Endothelial cell of umbilical vein (primary cell): ENCODE results near the gene TECPR2. TPM values are rescaled to one million over a fixed set of nuclear protein-coding genes. Genes with fewer than 3 reads are reported as not detected.

Experiments used
- BruUV-seq: library from RNA; stranded (reverse); fragments of 400-500 nt; replicated peaks from 2 replicates; lab custom pipeline; 2021; lab: Mats Ljungman, UMichigan
- CTCF ChIA-PET: fragments of 300-600, 350-600 bp; sonication (Branson Sonifier 250); formaldehyde crosslinking; loops from one replicate; lab custom pipeline; 2021; ENCODE audit warnings: antibody characterized with exemption, inconsistent platforms; lab: Charles Lee
- POLR2A ChIA-PET: fragments of 300-600, 350-600 bp; sonication (Branson Sonifier 250); formaldehyde crosslinking; loops from one replicate; lab custom pipeline; 2021; ENCODE audit warnings: antibody characterized with exemption, inconsistent platforms; lab: Charles Lee
- DNase-seq: peaks from one replicate; pipeline ENCODE4 v3.0.0-alpha.2; 2011; ENCODE audit warnings: low read depth, low spot score
- FAIRE-seq: peaks from 2 replicates; lab custom pipeline; 2011; peaks lifted over from hg19 to GRCh38; lab: Jason Lieb, UNC
- H2AFZ ChIP-seq: 2 replicates; pipeline ENCODE4 v1.6.0; 2012; ENCODE audit warnings: low read depth, low read length, control low read depth, inconsistent platforms
- H3K27ac ChIP-seq: 2 replicates; pipeline ENCODE4 v1.5.1; 2011; ENCODE audit warnings: low read depth, mild to moderate bottlenecking, control low read depth, low read length, moderate library complexity; ENCODE audit not compliant: insufficient read depth
- H3K27me3 ChIP-seq, 2 experiments: 2 replicates each; pipeline versions ENCODE4 v1.6.0 to v1.6.1; 2011; ENCODE audit warnings: low read length in 2 of 2, mixed read lengths in 1 of 2; ENCODE audit not compliant: control insufficient read depth in 2 of 2, insufficient read depth in 2 of 2
- H3K36me3 ChIP-seq, 2 experiments: 2 replicates in 1 of 2; 3 replicates in 1 of 2; pipeline ENCODE4 v1.5.1; 2011; ENCODE audit warnings: low read length in 2 of 2, mild to moderate bottlenecking in 1 of 2, moderate library complexity in 1 of 2; ENCODE audit not compliant: control insufficient read depth in 2 of 2, insufficient read depth in 2 of 2; ENCODE audit errors: extremely low read depth in 1 of 2
- H3K4me1 ChIP-seq: 3 replicates; pipeline ENCODE4 v1.5.1; 2011; ENCODE audit warnings: mild to moderate bottlenecking, low read length; ENCODE audit not compliant: control insufficient read depth, insufficient read depth; ENCODE audit errors: extremely low read depth
- H3K4me2 ChIP-seq: 2 replicates; pipeline ENCODE4 v1.6.1; 2011; ENCODE audit warnings: low read length, control low read depth, mixed read lengths; ENCODE audit not compliant: insufficient read depth
- H3K4me3 ChIP-seq, 3 experiments: fragments of 200-600 bp in 1 of 3; sonication (generic), shearing (Covaris generic) in 1 of 3; replicated peaks in 1 of 3; 2 replicates each; pipeline ENCODE4 v1.5.1; 2011 to 2016; ENCODE audit warnings: control low read depth in 3 of 3, low read length in 3 of 3, mild to moderate bottlenecking in 2 of 3, inconsistent platforms in 1 of 3, low read depth in 1 of 3, moderate library complexity in 1 of 3; ENCODE audit not compliant: insufficient read depth in 1 of 3
- H3K79me2 ChIP-seq: 2 replicates; pipeline ENCODE4 v1.6.0; 2012; ENCODE audit warnings: low read length, inconsistent platforms; ENCODE audit not compliant: control insufficient read depth, insufficient read depth
- H3K9ac ChIP-seq: replicated peaks from 2 replicates; pipeline ENCODE3; 2011; ENCODE audit warnings: low read length, control low read depth; ENCODE audit not compliant: insufficient read depth; ENCODE audit errors: extremely low read depth
- H3K9me1 ChIP-seq: replicated peaks from 3 replicates; pipeline ENCODE4 v1.6.0; 2011; ENCODE audit warnings: mild to moderate bottlenecking, low read length; ENCODE audit not compliant: control insufficient read depth, insufficient read depth; ENCODE audit errors: extremely low read depth
- H3K9me3 ChIP-seq: replicated peaks from 2 replicates; pipeline ENCODE4 v1.5.1; 2012; ENCODE audit warnings: low read length, inconsistent platforms; ENCODE audit not compliant: control insufficient read depth, insufficient read depth
- H4K20me1 ChIP-seq: replicated peaks from 2 replicates; pipeline ENCODE3; 2011; ENCODE audit warnings: mild to moderate bottlenecking, low read length; ENCODE audit not compliant: control insufficient read depth, insufficient read depth; ENCODE audit errors: extremely low read depth
- EZH2 ChIP-seq: IDR thresholded peaks from 2 replicates; pipeline ENCODE4 v1.6.1; 2012; ENCODE audit warnings: borderline replicate concordance, low read depth, mild to moderate bottlenecking, moderate library complexity, low read length, inconsistent platforms; ENCODE audit not compliant: severe bottlenecking
- FOS ChIP-seq: IDR thresholded peaks from 2 replicates; pipeline ENCODE4 v1.6.1; 2011; ENCODE audit warnings: mild to moderate bottlenecking, low read length, moderate library complexity, borderline replicate concordance; ENCODE audit not compliant: insufficient read depth
- GATA2 ChIP-seq: IDR thresholded peaks from 2 replicates; pipeline ENCODE4 v1.7.0; 2011; ENCODE audit warnings: low read depth, mild to moderate bottlenecking, moderate library complexity, mixed read lengths, low read length; ENCODE audit not compliant: insufficient read length, insufficient read depth
- JUN ChIP-seq: IDR thresholded peaks from 2 replicates; pipeline ENCODE4 v1.6.1; 2011; ENCODE audit warnings: borderline replicate concordance, low read depth; ENCODE audit not compliant: insufficient read length, insufficient read depth
- MYC ChIP-seq: IDR thresholded peaks from one replicate; pipeline ENCODE4 v1.6.1; 2011; ENCODE audit warnings: mild to moderate bottlenecking, low read depth, low read length
- POLR2A ChIP-seq: IDR thresholded peaks from 2 replicates; pipeline ENCODE4 v1.6.1; 2012; ENCODE audit warnings: low read depth, mild to moderate bottlenecking, control low read depth, low read length
- POLR2AphosphoS5 ChIP-seq: IDR thresholded peaks from 2 replicates; pipeline ENCODE4 v1.6.1; 2012; ENCODE audit warnings: low read depth, mild to moderate bottlenecking, control low read depth, low read length, moderate library complexity; ENCODE audit not compliant: insufficient read depth
- dilution Hi-C: fragments of 300-500 bp; cut with MboI; formaldehyde crosslinking; loops from one replicate; pipeline ENCODE4 v1.15.0; 2019; ENCODE audit warnings: low sequenced_read_pairs; ENCODE audit not compliant: extremely low pct_ligation_motif_present
- intact Hi-C: fragments of 100-400 bp; cut with micrococcal nuclease; formaldehyde crosslinking; loops from one replicate; pipeline ENCODE4 v1.10.0; 2022
- polyA plus RNA-seq, 4 experiments: library from polyadenylated mRNA; depleted of rRNA in 3 of 4; stranded (reverse) in 3 of 4; unstranded in 1 of 4; fragments of >200 nt; gene quantifications; 2 replicates each; pipeline versions ENCODE4 v1.2.1 to v1.2.3, GENCODE V29; 2011 to 2012; ENCODE audit warnings: missing spikeins in 1 of 4
- total RNA-seq: library from RNA; stranded (reverse); gene quantifications from 2 replicates; pipeline ENCODE4 v1.2.3, GENCODE V29; 2021
- TF ChIP-seq, protein P1 (sequence below), 2 donors: IDR thresholded peaks; 1 replicate in 1 of 2; 2 replicates in 1 of 2; pipeline ENCODE4 v1.5.1; 2011; ENCODE audit warnings: low read length in 2 of 2, mild to moderate bottlenecking in 2 of 2, moderate library complexity in 2 of 2, control low read depth in 1 of 2, inconsistent platforms in 1 of 2, low read depth in 1 of 2; ENCODE audit not compliant: insufficient read depth in 1 of 2; ENCODE audit errors: extremely low read depth in 1 of 2
- TF ChIP-seq, protein P2 (sequence below): IDR thresholded peaks from 2 replicates; pipeline ENCODE4 v1.6.1; 2011; ENCODE audit not compliant: insufficient read depth, insufficient read length

TECPR2 gene
- total and polyA plus RNA-seq, 2 donors (not counting 3 experiments of a cell fraction or from before 2014, with no cell fraction given): 8.9 to 21.5 TPM

DNA sequence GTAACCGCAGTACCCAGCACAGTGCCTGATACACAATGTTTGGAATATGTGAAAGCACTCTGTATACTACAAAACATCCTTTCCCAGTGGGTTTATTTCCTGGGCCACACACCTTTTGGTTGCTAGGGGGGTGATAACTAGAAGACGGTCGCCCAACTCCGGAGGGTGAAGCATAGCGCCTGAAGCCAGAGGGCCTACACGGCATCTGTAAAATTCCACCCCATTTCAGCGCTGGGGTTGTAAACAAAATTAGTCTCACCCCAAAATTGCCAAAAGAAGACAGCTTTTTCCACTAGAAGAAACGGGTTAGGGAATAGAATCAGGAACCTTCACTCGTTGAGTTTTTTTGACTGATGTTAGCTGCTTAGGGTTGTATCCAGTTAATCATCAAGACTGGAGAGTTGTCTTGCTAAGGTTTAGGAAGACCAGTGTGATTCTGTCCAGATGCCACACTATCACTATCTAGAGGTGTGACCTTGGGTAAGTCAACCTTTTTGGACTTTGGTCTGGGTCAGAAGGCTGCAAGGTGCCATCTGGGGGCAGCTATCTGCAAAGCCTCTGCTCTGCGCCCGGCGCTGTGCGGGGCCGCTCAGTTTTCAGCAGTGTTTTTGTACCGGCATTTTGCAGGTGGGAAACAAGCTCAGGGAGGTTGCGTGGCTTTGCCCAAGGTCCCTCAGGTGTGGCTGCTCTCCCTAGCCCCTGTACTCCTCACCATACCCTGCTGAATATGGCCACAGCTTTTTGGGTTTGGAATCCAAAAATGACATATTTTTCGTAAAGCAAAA, 41.9 kb upstream of the TECPR2 start:
- no peaks in the 10 kb centered on the region for H3K27me3 ChIP-seq
- intact Hi-C loops: no loop called here
- BruUV-seq: no TSS peak
- peaks cover 0 to under 1% of the 10 kb centered on the region in 2 experiments for H3K36me3 ChIP-seq
- peak overlapping the region in 1 of 3 experiments; percentile 81 for H3K4me3 ChIP-seq
- peak overlapping the region; percentile 21 for H2AFZ ChIP-seq
- H3K4me1 ChIP-seq: peaks cover 21% of the 10 kb centered on the region
- H3K4me2 ChIP-seq: peak overlapping the region; percentile 87
- no peaks in the 10 kb centered on the region for H3K9me1 ChIP-seq
- no peak for FAIRE-seq
- peak overlapping the region; percentile 86 for H3K9ac ChIP-seq
- TF ChIP-seq GATA2: no peak
- TF ChIP-seq JUN: no peak
- no peak for TF ChIP-seq EZH2
- TF ChIP-seq, protein P1, sequence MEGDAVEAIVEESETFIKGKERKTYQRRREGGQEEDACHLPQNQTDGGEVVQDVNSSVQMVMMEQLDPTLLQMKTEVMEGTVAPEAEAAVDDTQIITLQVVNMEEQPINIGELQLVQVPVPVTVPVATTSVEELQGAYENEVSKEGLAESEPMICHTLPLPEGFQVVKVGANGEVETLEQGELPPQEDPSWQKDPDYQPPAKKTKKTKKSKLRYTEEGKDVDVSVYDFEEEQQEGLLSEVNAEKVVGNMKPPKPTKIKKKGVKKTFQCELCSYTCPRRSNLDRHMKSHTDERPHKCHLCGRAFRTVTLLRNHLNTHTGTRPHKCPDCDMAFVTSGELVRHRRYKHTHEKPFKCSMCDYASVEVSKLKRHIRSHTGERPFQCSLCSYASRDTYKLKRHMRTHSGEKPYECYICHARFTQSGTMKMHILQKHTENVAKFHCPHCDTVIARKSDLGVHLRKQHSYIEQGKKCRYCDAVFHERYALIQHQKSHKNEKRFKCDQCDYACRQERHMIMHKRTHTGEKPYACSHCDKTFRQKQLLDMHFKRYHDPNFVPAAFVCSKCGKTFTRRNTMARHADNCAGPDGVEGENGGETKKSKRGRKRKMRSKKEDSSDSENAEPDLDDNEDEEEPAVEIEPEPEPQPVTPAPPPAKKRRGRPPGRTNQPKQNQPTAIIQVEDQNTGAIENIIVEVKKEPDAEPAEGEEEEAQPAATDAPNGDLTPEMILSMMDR (IDR thresholded peaks at IDR 0.05; ENCODE audit: extremely low read depth in 1 of 2, insufficient read depth in 1 of 2, low read depth in 1 of 2, low read length in 2 of 2): no peak
- no peak for TF ChIP-seq POLR2AphosphoS5
- TF ChIP-seq, protein P2, sequence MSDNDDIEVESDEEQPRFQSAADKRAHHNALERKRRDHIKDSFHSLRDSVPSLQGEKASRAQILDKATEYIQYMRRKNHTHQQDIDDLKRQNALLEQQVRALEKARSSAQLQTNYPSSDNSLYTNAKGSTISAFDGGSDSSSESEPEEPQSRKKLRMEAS: no peak
- no peak for TF ChIP-seq FOS
- TF ChIP-seq MYC: no peak
- TF ChIP-seq POLR2A: no peak
- no peaks in the 10 kb centered on the region for H3K9me3 ChIP-seq
- dilution Hi-C loops: no loop called here
- ChIA-PET POLR2A (no interaction called here), CTCF (interaction anchor here (1.0 to 1.5 kb wide), 2 partner anchors 118 to 195 kb away, joined by 3 to 6 read pairs; no protein-coding TSS in a partner anchor)
- H3K79me2 ChIP-seq: peaks cover 5% of the 10 kb centered on the region
- H4K20me1 ChIP-seq: no peaks in the 10 kb centered on the region
- H3K27ac ChIP-seq: no peak overlapping the region
- DNase-seq: no peak
